Ishikawa (cell line): ENCODE data around the gene KCNN4.

Experiments
- NFIC ChIP-seq: IDR thresholded peaks from 2 replicates; pipeline ENCODE4 v1.6.1; 2012
- RAD21 ChIP-seq: IDR thresholded peaks from 2 replicates; pipeline ENCODE4 v1.6.1; 2012; ENCODE audit warnings: low read depth
- TAF1 ChIP-seq: IDR thresholded peaks from 2 replicates; pipeline ENCODE4 v1.6.1; 2012; ENCODE audit warnings: low read depth, mild to moderate bottlenecking
- TF ChIP-seq, protein P1 (sequence below): IDR thresholded peaks from 2 replicates; pipeline ENCODE4 v1.6.1; 2012

GRCh38 chr19:43797556-43797955, 16.8 kb upstream of the KCNN4 start:
- no peak for TF ChIP-seq TAF1
- TF ChIP-seq, protein P1, sequence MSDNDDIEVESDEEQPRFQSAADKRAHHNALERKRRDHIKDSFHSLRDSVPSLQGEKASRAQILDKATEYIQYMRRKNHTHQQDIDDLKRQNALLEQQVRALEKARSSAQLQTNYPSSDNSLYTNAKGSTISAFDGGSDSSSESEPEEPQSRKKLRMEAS: no peak
- no peak for TF ChIP-seq NFIC
- no peak for TF ChIP-seq RAD21
